AG08395 (cell line): ENCODE data around the gene GPX5.
"Not testable (repeated sequence)": the region's sequence is repeated elsewhere in the genome, so short reads cannot be mapped to it uniquely, and the experiment has no call there.

Experiments
- DNase-seq: peaks from one replicate; pipeline ENCODE4 v3.0.0; 2012; ENCODE audit warnings: mixed read lengths, low spot score

The GPX5 gene

GRCh38 chr6:28515676-28516075, 10.0 kb upstream of the GPX5 start, which contains the start of gene GPX6:
Gene GPX6, minus strand, starts transcription at chr6:28515793. Its CDS starts 50 bp downstream, at chr6:28515743.
- no peak for DNase-seq

DNA sequence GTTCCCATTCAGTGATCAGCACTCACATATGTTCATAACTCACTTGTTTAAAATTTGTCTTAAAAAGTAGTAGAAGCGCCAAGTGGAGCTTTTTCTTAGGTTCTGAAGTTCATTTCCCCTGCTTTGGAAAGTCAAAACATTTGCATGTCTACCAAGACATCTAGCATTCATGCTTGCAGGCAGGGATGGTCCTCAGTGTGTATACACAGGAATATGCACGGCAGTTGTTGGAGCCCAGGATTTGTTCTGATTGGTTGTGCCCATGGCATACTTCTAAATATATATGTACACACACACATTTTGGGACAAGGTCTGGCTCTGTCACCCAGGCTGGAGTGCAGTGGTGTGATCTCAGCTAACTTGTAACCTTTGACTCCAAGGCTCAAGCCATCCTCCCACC, 7.7 kb upstream of the GPX5 start:
- no peak for DNase-seq

GRCh38 chr6:28522594-28523240, 3.0 kb upstream of the GPX5 start:
- no peak for DNase-seq

GRCh38 chr6:28523241-28523622, 2.4 kb upstream of the GPX5 start:
- DNase-seq, result no peak

DNA sequence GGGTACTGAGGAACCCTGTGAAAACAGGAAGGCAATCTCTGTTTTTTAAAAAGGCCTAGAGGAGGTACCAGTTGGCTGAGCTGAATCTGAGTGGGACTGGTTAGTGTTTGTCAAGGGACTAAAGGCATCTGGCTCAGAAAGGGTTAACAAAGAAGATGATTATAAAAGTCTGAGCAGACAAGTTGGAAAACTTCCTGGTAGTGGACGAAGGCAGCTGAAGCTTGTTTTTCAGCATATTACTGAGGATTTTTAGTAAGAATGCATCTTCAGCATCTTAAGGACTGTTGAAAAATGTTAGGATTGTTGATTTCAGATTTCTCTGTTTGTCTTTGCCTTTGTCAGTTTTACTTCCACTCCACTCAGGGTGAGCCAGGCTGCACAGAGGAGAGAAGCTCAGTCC, 5.1 kb downstream of the GPX5 start:
- no peak for DNase-seq

DNA sequence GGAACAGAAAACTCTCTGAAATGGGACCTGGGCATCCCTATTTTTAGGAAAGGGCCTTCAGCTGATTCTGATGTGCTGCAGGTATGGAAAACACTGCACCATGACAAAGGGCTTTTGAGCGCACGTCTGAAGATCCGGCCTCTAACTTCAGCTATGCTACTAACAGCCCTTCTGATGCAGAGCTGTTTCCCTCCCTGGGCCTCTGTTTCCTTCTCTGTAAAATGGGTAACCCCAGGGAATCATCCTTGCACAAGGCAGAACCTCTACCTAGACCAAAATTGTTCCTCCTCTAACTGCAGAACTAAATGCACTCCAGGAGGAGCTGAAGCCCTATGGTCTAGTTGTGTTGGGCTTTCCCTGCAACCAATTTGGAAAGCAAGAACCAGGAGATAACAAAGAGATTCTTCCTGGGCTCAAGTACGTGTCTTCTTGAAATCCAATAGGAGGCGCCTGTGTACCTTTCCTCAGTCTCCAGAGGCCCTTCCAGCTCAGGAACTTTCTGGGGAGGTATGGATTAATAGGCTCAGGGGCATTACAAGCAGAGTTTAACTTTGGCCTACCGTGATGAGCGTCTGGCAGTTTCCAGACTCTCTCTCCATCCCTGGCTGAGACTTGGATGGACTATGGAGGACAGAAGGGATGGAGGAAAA, 5.9 kb downstream of the GPX5 start:
- DNase-seq, result no peak

DNA sequence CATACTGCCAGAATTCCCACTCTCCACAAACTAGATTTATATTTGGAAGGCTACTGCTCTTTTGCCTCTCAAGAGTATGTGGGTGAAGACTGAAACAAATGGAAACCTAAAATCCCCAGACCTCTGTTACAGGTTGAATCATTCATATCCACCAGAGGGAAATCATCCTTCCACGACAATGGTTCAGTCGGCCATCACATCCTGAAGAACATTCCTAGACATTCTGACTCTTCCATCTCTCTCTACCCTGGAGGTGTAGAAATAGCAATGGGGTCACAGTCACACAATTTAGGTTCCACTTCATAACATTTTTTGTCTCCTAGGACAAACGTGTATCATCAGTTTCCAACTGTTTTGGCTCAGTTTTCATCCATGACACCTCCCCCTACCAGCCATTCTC, 8.6 kb downstream of the GPX5 start:
- no peak for DNase-seq

DNA sequence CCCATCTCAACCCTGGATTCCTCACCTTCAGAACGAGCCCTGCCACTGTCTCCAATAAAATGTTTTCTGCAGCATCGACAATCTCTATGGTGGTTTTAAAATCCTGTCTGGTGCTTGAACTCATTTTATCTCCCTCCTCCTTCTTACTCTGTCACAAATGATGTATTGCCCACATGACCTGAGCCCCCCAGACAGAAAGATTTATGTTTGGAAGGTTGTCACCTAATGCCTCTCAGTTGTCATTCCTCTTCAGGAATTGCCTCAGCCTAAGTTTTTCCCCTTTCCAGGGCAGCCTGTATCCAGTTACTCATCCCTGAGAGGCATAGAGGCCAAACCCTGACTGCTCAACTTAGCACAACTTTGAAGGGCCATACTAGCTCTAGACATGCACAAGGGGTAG, 9.2 kb downstream of the GPX5 start:
- DNase-seq, result no peak

GRCh38 chr6:28537065-28537464, 11.4 kb downstream of the GPX5 start:
- no peak for DNase-seq

GRCh38 chr6:28537509-28538140, 11.9 kb downstream of the GPX5 start:
- DNase-seq, result no peak

- no peak for DNase-seq
Observed at GRCh38 chr6:28541996-28542395, 16.3 kb downstream of the GPX5 start.

GRCh38 chr6:28542440-28543296, 17.0 kb downstream of the GPX5 start:
- peak; percentile 38 for DNase-seq

GRCh38 chr6:28543651-28544610, 18.2 kb downstream of the GPX5 start:
- DNase-seq, result no peak

GRCh38 chr6:28545955-28546354, 20.3 kb downstream of the GPX5 start:
- no peak for DNase-seq

DNA sequence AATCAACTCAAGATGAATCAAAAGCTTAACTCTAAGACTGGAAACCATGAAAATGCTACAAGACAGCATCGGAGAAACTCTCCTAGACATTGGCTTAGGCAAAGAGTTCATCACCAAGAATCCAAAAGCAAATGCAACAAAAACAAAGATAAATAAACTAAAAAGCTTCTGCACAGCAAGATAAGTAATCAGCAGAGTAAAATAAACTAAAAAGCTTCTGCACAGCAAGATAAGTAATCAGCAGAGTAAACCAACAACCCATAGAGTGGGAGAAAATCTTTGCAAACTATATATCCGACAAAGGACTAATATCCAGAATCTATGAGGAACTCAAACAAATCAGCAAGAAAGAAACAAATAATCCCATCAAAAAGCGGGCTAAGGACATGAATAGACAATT, 21.3 kb downstream of the GPX5 start:
- DNase-seq, result not testable (repeated sequence)

- DNase-seq, result no peak
Observed at GRCh38 chr6:28551891-28552666, 26.4 kb downstream of the GPX5 start.

- DNase-seq, result no peak
Observed at GRCh38 chr6:28553384-28553985, 27.8 kb downstream of the GPX5 start.

- DNase-seq, result no peak
Observed at GRCh38 chr6:28553986-28554881, 28.6 kb downstream of the GPX5 start.

GRCh38 chr6:28555136-28555535, 29.5 kb downstream of the GPX5 start:
- DNase-seq, result no peak
